Left ventricle myocardium inferior (tissue), 1 donor: ENCODE results near the gene TPSD1. TPM values are rescaled to one million over a fixed set of nuclear protein-coding genes. Genes with fewer than 3 reads are reported as not detected.
"Not testable (repeated sequence)": the region's sequence is repeated elsewhere in the genome, so short reads cannot be mapped to it uniquely, and the experiment has no call there.

ENCODE experiments used
- DNase-seq: peaks from one replicate; pipeline ENCODE4 v3.0.0-alpha.2; 2020
- H3K27ac ChIP-seq: fragments of 200-600 bp; replicated peaks from 2 replicates; pipeline ENCODE4 v1.8.0; 2021
- H3K27me3 ChIP-seq: fragments of 200-600 bp; 2 replicates; pipeline ENCODE4 v1.8.0; 2021; ENCODE audit warnings: low read depth
- H3K36me3 ChIP-seq: fragments of 200-600 bp; 2 replicates; pipeline ENCODE4 v1.8.0; 2021
- H3K4me1 ChIP-seq: fragments of 200-600 bp; 2 replicates; pipeline ENCODE4 v1.8.0; 2021
- H3K4me3 ChIP-seq: fragments of 200-600 bp; 2 replicates; pipeline ENCODE4 v1.8.0; 2021; ENCODE audit warnings: mild to moderate bottlenecking, moderate library complexity
- H3K9me3 ChIP-seq: fragments of 200-600 bp; replicated peaks from 2 replicates; pipeline ENCODE4 v1.8.0; 2021
- intact Hi-C: fragments of 100-400 bp; cut with micrococcal nuclease; formaldehyde crosslinking; loops from one replicate; pipeline ENCODE4 v1.11.0; 2022
- total RNA-seq: library from RNA; stranded (reverse); fragmentation: NEBNext Ultra II Directional; extraction: Animal tissue kit (Norgen Biotek cat#: 25700); gene quantifications from one replicate; pipeline ENCODE4 v1.2.1, GENCODE V29; 2021
- TF ChIP-seq, protein P1 (sequence below): fragments of 200-600 bp; IDR thresholded peaks from 2 replicates; pipeline ENCODE4 v1.8.0; 2021; ENCODE audit warnings: antibody characterized with exemption, mild to moderate bottlenecking, borderline replicate concordance
- donor health status: DM: no; HTN: yes; CAD: no; lungs with severe emphysema.

Gene TPSD1
- total RNA-seq, 1 donor from 2014 or later: not detected

DNA sequence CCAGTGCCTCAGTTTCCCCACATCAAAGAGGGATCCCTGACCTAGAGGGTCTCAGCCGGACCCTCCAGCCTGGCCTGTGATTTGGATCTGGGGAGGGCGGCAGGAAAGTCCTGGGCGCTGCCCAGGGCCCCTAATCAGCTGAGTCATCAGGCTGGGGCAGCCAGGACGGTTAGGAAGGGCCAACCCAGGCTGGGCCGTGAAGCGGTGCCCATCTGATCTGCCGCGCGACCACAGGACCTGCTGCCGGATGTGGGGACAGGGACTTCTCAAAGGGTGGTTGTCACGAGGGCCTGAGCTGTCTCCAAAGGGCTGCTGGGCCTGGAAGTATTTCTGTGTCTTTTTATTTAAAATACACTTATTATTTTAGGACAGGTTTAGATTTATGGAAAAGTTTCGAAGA is 11.0 kb upstream of the TPSD1 start:
- TF ChIP-seq, protein P1, sequence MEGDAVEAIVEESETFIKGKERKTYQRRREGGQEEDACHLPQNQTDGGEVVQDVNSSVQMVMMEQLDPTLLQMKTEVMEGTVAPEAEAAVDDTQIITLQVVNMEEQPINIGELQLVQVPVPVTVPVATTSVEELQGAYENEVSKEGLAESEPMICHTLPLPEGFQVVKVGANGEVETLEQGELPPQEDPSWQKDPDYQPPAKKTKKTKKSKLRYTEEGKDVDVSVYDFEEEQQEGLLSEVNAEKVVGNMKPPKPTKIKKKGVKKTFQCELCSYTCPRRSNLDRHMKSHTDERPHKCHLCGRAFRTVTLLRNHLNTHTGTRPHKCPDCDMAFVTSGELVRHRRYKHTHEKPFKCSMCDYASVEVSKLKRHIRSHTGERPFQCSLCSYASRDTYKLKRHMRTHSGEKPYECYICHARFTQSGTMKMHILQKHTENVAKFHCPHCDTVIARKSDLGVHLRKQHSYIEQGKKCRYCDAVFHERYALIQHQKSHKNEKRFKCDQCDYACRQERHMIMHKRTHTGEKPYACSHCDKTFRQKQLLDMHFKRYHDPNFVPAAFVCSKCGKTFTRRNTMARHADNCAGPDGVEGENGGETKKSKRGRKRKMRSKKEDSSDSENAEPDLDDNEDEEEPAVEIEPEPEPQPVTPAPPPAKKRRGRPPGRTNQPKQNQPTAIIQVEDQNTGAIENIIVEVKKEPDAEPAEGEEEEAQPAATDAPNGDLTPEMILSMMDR: no peak
- Histone ChIP-seq H3K9me3 (no peaks in the 10 kb centered on the region), H3K36me3 (no peaks in the 10 kb centered on the region), H3K4me1 (no peaks in the 10 kb centered on the region), H3K27ac (no peak overlapping the region), H3K27me3 (peaks cover 28% of the 10 kb centered on the region), H3K4me3 (no peak overlapping the region)
- DNase-seq: no peak
- intact Hi-C loops: no loop called here

DNA sequence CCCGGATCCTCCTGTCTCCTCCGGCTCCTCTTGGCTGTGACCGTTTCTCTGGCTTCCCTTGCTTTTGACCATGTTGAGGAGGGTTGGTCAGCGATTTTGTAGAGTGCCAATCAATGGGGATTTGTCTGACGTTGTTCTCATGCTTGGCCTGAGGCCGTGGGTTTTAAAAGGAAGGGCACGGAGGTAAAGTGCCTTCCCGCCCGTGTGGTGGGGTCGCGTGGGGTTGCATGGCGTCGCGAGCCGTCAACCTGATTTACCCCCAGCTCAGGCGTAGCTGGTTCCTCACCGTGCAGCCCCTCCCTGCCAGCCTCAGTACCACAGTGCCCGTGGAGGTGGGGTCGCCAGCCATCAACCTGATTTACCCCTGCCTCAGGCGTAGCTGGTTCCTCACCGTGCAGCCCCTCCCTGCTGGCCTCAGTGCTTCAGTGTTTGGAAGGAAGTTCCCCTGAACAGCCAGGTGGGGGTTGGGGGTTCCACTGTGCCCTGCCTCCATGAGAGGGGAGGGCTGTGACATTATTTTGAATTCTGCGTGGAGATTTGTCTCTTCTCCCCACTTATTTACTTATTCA is 10.3 kb upstream of the TPSD1 start:
- no peak for DNase-seq
- intact Hi-C loops: no loop called here
- no peaks in the 10 kb centered on the region for H3K4me1 ChIP-seq
- no peak overlapping the region for H3K27ac ChIP-seq
- H3K9me3 ChIP-seq: no peaks in the 10 kb centered on the region
- TF ChIP-seq, protein P1: no peak
- H3K36me3 ChIP-seq: no peaks in the 10 kb centered on the region
- H3K4me3 ChIP-seq: no peak overlapping the region
- peaks cover 28% of the 10 kb centered on the region for H3K27me3 ChIP-seq

DNA sequence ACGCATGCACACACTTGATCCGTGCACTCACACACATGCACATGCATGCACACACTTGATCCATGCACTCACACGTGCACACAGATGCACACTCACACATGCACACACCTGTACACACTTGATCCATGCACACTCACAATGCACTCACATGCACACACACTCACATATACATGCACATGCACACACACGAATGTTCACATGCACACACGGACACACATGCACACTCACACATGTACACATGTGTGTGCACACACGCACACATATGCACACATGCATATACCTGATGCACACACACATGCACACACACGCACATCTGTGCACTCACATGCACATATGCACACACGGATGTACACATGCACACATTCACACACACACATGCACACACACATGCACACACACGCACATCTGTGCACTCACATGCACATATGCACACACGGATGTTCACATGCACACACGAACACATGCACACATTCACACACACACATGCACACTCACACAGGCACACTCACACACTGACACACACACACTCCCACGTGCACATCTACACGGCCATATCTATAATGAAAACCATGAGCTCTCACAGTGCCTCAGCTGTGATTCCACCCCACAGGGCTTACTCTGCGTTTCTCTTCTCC is 7.8 kb upstream of the TPSD1 start:
- H3K27ac ChIP-seq, DNase-seq, intact Hi-C loops, H3K36me3 ChIP-seq, H3K4me1 ChIP-seq, H3K9me3 ChIP-seq, H3K4me3 ChIP-seq: not testable (repeated sequence)
- peaks cover 28% of the 10 kb centered on the region for H3K27me3 ChIP-seq

- intact Hi-C loops, H3K36me3 ChIP-seq, H3K27ac ChIP-seq, DNase-seq, H3K9me3 ChIP-seq, H3K4me3 ChIP-seq, H3K4me1 ChIP-seq: not testable (repeated sequence)
- H3K27me3 ChIP-seq: peaks cover 23% of the 10 kb centered on the region
Observed at GRCh38 chr16:1249031-1249755, 6.7 kb upstream of the TPSD1 start.

GRCh38 chr16:1253701-1254364 is 2.0 kb upstream of the TPSD1 start:
- intact Hi-C loops, H3K4me1 ChIP-seq, H3K9me3 ChIP-seq, H3K36me3 ChIP-seq, DNase-seq, H3K4me3 ChIP-seq, H3K27ac ChIP-seq: not testable (repeated sequence)
- peaks cover 25% of the 10 kb centered on the region for H3K27me3 ChIP-seq

- intact Hi-C loops, DNase-seq, H3K36me3 ChIP-seq, H3K4me1 ChIP-seq, H3K4me3 ChIP-seq, H3K27ac ChIP-seq, H3K9me3 ChIP-seq: not testable (repeated sequence)
- H3K27me3 ChIP-seq: peaks cover 35% of the 10 kb centered on the region
Observed at GRCh38 chr16:1254821-1255220, 1.0 kb upstream of the TPSD1 start.

- DNase-seq, H3K36me3 ChIP-seq, H3K9me3 ChIP-seq, H3K4me1 ChIP-seq, intact Hi-C loops, H3K27ac ChIP-seq, H3K4me3 ChIP-seq: not testable (repeated sequence)
- H3K27me3 ChIP-seq: peaks cover 50% of the 10 kb centered on the region
Observed at GRCh38 chr16:1256296-1256873, 516 bp downstream of the TPSD1 start.
